ENCODE results near the gene LSM5. TPM values are rescaled to one million over a fixed set of nuclear protein-coding genes. Genes with fewer than 3 reads are reported as not detected.

LSM5 gene
- total RNA-seq, 4 donors from 2014 or later, result 1.8 to 22.8 (median 18.3) TPM; not detected in 1

GRCh38 chr7:32461484-32461883, 28.7 kb downstream of the LSM5 start:
- Histone ChIP-seq H3K27ac (no peak overlapping the region), H3K9me3 (no peaks in the 10 kb centered on the region), H3K27me3 (no peaks in the 10 kb centered on the region), H3K4me3 (no peak overlapping the region), H3K4me1 (peaks cover 0 to 4% (median 0%) of the 10 kb centered on the region in 4 donors), H3K36me3 (no peaks in the 10 kb centered on the region)
- in situ Hi-C loops (cut with MboI; ENCODE audit: low pct_ligation_motif_present in 1 of 4, low pct_unique_long_range_greater_than_20kb in 1 of 4, low sequenced_read_pairs in 3 of 4) (no loop called here), intact Hi-C loops (cut with DNase I; ENCODE audit: low total_unique reads) (no loop called here)
- TF ChIP-seq CTCF (IDR thresholded peaks at IDR 0.05) (no peak), POLR2AphosphoS5 (IDR thresholded peaks at IDR 0.05) (no peak), EP300 (IDR thresholded peaks at IDR 0.05; ENCODE audit: low read depth) (no peak), POLR2A (IDR thresholded peaks at IDR 0.05) (no peak)
- WGBS, 2 donors (ENCODE audit: low coverage in 1 of 2), result 41% methylated on average over 2 of the region's 2 CpGs; no CpG with 5 or more reads in 1 of the 2 donors
- no peak for DNase-seq

GRCh38 chr7:32459788-32460187, 30.4 kb downstream of the LSM5 start:
- H3K36me3 ChIP-seq, result no peaks in the 10 kb centered on the region
- TF ChIP-seq POLR2A (IDR thresholded peaks at IDR 0.05), result no peak
- TF ChIP-seq EP300 (IDR thresholded peaks at IDR 0.05; ENCODE audit: low read depth), result no peak
- TF ChIP-seq CTCF (IDR thresholded peaks at IDR 0.05), result no peak
- TF ChIP-seq POLR2AphosphoS5 (IDR thresholded peaks at IDR 0.05), result no peak

DNA sequence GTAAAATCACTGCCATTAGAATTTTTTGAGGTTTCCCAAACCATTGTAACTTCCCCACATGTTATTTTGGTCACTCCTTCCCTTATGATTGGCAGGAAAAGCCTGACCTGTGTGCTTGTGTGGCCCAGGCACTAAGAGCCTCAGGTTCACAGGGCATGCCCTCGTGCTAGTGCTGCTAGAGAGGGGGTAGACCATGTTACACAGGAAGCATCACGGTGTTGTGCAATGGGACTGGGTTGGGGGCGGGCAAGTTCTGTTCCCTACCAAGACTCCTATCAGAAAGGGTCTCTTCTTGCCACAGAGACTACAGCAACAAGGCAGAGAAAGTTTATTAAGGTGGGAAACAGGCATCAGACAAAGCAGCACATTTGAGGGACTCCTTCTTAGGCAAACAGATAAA, 32.2 kb downstream of the LSM5 start:
- Histone ChIP-seq H3K27ac (no peak overlapping the region), H3K27me3 (no peaks in the 10 kb centered on the region), H3K4me3 (no peak overlapping the region), H3K9me3 (no peaks in the 10 kb centered on the region), H3K4me1 (peaks cover 0 to 4% (median 0%) of the 10 kb centered on the region in 4 donors), H3K36me3 (no peaks in the 10 kb centered on the region)
- intact Hi-C loops (cut with DNase I; ENCODE audit: low total_unique reads), result no loop called here
- DNase-seq, result no peak
- no peak for TF ChIP-seq CTCF (IDR thresholded peaks at IDR 0.05)
- TF ChIP-seq EP300 (IDR thresholded peaks at IDR 0.05; ENCODE audit: low read depth), result no peak
- TF ChIP-seq POLR2A (IDR thresholded peaks at IDR 0.05), result no peak
- no peak for TF ChIP-seq POLR2AphosphoS5 (IDR thresholded peaks at IDR 0.05)
- in situ Hi-C loops (cut with MboI; ENCODE audit: low pct_ligation_motif_present in 1 of 4, low pct_unique_long_range_greater_than_20kb in 1 of 4, low sequenced_read_pairs in 3 of 4), result no loop called here
- 68% methylated on average over 3 of the region's 3 CpGs; no CpG with 5 or more reads in 1 of the 2 donors for WGBS, 2 donors (ENCODE audit: low coverage in 1 of 2)

More at GRCh38 chr7:32459788-32460187, 30.4 kb downstream of the LSM5 start:
- H3K4me1 ChIP-seq, result peaks cover 0 to 4% (median 0%) of the 10 kb centered on the region in 4 donors
- no peaks in the 10 kb centered on the region for H3K27me3 ChIP-seq
- in situ Hi-C loops (cut with MboI; ENCODE audit: low pct_ligation_motif_present in 1 of 4, low pct_unique_long_range_greater_than_20kb in 1 of 4, low sequenced_read_pairs in 3 of 4), result no loop called here
- 83 to 90% methylated on average over 2 of the region's 2 CpGs for WGBS, 2 donors (ENCODE audit: low coverage in 1 of 2)
- intact Hi-C loops (cut with DNase I; ENCODE audit: low total_unique reads), result no loop called here
- H3K27ac ChIP-seq, result no peak overlapping the region
- H3K4me3 ChIP-seq, result no peak overlapping the region
- no peaks in the 10 kb centered on the region for H3K9me3 ChIP-seq
- no peak for DNase-seq

DNA sequence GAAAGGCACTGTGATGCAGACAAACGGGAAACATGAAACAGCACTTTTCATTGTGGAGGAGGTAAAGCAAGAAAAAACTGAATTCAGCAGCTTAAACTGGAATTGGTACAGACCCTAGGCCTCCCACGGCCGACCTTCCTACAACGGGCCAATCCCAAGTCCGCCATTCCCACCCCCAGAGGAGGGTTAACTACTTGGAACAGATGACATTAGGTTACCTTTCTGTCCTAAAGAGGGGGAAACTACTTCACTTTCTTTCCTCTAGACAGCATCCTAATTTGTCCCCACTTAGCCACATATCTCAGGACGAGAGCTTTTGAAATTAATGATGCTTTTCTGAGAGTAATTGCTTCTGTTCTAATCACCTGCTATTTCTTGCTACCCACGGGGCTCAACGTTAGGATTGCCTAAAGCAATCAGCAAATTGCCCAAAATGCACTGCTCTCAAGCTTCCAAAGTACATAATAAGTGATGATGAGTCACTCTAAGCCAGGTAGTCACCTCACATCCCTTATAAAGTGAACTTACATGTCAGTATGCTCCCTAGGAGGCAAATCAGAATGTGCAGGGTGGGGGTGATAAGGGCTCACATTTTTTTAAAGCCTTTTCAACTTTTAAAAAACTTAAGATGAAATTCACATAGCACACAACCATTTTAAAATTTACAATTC, 36.7 kb downstream of the LSM5 start:
- intact Hi-C loops (cut with DNase I; ENCODE audit: low total_unique reads), result no loop called here
- 36 to 68% methylated on average over 4 to 8 of the region's 8 CpGs for WGBS, 2 donors (ENCODE audit: low coverage in 1 of 2)
- Histone ChIP-seq H3K27ac (no peak overlapping the region), H3K4me3 (no peak overlapping the region), H3K27me3 (no peaks in the 10 kb centered on the region), H3K9me3 (no peaks in the 10 kb centered on the region), H3K36me3 (no peaks in the 10 kb centered on the region), H3K4me1 (no peaks in the 10 kb centered on the region)
- TF ChIP-seq POLR2AphosphoS5 (IDR thresholded peaks at IDR 0.05), result no peak
- TF ChIP-seq POLR2A (IDR thresholded peaks at IDR 0.05), result no peak
- no peak for TF ChIP-seq EP300 (IDR thresholded peaks at IDR 0.05; ENCODE audit: low read depth)
- TF ChIP-seq CTCF (IDR thresholded peaks at IDR 0.05), result no peak
- in situ Hi-C loops (cut with MboI; ENCODE audit: low pct_ligation_motif_present in 1 of 4, low pct_unique_long_range_greater_than_20kb in 1 of 4, low sequenced_read_pairs in 3 of 4), result no loop called here
- DNase-seq, result no peak
